K562 (cell line): Measurements from ENCODE around the gene FAM149A. TPM values are rescaled to one million over a fixed set of nuclear protein-coding genes. Genes with fewer than 3 reads are reported as not detected.

Source experiments
- CEBPB ChIP-seq: fragments of 450-650 bp; IDR thresholded peaks from 2 replicates; pipeline ENCODE4 v1.6.1; 2016; ENCODE audit warnings: missing genetic modification characterization, missing compliant biosample characterization
- CREBBP ChIP-seq: IDR thresholded peaks from one replicate; pipeline ENCODE4 v1.6.1; 2012; ENCODE audit warnings: low read depth, mild to moderate bottlenecking, control low read depth, inconsistent platforms, low read length
- CTCFL ChIP-seq: IDR thresholded peaks from 2 replicates; pipeline ENCODE4 v1.6.1; 2011; ENCODE audit warnings: borderline replicate concordance, low read depth, mild to moderate bottlenecking, moderate library complexity, low read length; ENCODE audit not compliant: insufficient read depth, poor library complexity, severe bottlenecking
- ELF2 ChIP-seq: fragments of 250-450 bp; sonication (Bioruptor Pico); IDR thresholded peaks from 2 replicates; pipeline ENCODE4 v1.5.0; 2021; ENCODE audit warnings: mild to moderate bottlenecking
- EZH2 ChIP-seq: IDR thresholded peaks from 2 replicates; pipeline ENCODE4 v1.6.1; 2012; ENCODE audit warnings: low read depth, mild to moderate bottlenecking, inconsistent platforms, low read length, borderline replicate concordance
- HDAC8 ChIP-seq: fragments of 450-650 bp; IDR thresholded peaks from 2 replicates; pipeline ENCODE4 v1.6.1; 2016; ENCODE audit warnings: mild to moderate bottlenecking, missing genetic modification characterization, moderate library complexity, missing compliant biosample characterization
- IFI16 ChIP-seq: fragments of 250-450 bp; sonication (Bioruptor Pico); IDR thresholded peaks from 2 replicates; pipeline ENCODE4 v2.1.2; 2022; ENCODE audit warnings: mild to moderate bottlenecking, inconsistent platforms
- MCM7 ChIP-seq, 2 experiments: fragments of 450-650 bp; IDR thresholded peaks; 2 replicates each; pipeline ENCODE4 v1.6.1; 2016 to 2018
- MEIS2 ChIP-seq: fragments of 450-650 bp; IDR thresholded peaks from 2 replicates; pipeline ENCODE4 v1.6.1; 2014; ENCODE audit warnings: mild to moderate bottlenecking; ENCODE audit not compliant: partially characterized antibody
- NFATC3 ChIP-seq: fragments of 450-650 bp; IDR thresholded peaks from 2 replicates; pipeline ENCODE4 v1.6.1; 2017; ENCODE audit warnings: mild to moderate bottlenecking
- PHF21A ChIP-seq: fragments of 450-650 bp; IDR thresholded peaks from 2 replicates; pipeline ENCODE4 v1.6.1; 2017; ENCODE audit warnings: low read depth, borderline replicate concordance
- PURB ChIP-seq: sonication (generic); formaldehyde crosslinking; IDR thresholded peaks from 2 replicates; pipeline ENCODE4 v1.9.0; 2021; ENCODE audit warnings: low read depth, mild to moderate bottlenecking, missing genetic modification reagents
- RREB1 ChIP-seq: fragments of 250-450 bp; sonication (Bioruptor Pico); IDR thresholded peaks from 2 replicates; pipeline ENCODE4 v1.4.0; 2020
- YBX1 ChIP-seq: fragments of 450-650 bp; IDR thresholded peaks from 2 replicates; pipeline ENCODE4 v1.7.1; 2016; ENCODE audit warnings: mild to moderate bottlenecking
- ZNF12 ChIP-seq: sonication (generic); formaldehyde crosslinking; IDR thresholded peaks from 2 replicates; pipeline ENCODE4 v1.4.0; 2020; ENCODE audit warnings: mild to moderate bottlenecking, missing genetic modification reagents
- ZNF133 ChIP-seq: fragments of 250-450 bp; sonication (Bioruptor Pico); IDR thresholded peaks from 2 replicates; pipeline ENCODE4 v1.4.0; 2020; ENCODE audit warnings: mild to moderate bottlenecking
- ZNF282 ChIP-seq: sonication (generic); formaldehyde crosslinking; IDR thresholded peaks from 2 replicates; pipeline ENCODE4 v1.8.1; 2023; ENCODE audit warnings: missing genetic modification reagents
- ZNF561 ChIP-seq: fragments of 450-650 bp; formaldehyde crosslinking; conservative IDR thresholded peaks from 2 replicates; pipeline ENCODE4 v1.4.0; 2020; ENCODE audit warnings: mild to moderate bottlenecking, moderate library complexity
- ZNF668 ChIP-seq: fragments of 250-450 bp; sonication (Bioruptor Pico); IDR thresholded peaks from 2 replicates; pipeline ENCODE4 v1.8.0; 2022; ENCODE audit warnings: mild to moderate bottlenecking, inconsistent platforms
- polyA plus RNA-seq, 8 experiments: library from polyadenylated mRNA; depleted of rRNA in 4 of 8; stranded (reverse) in 5 of 8; unstranded in 3 of 8; fragments of >200 nt; fragmentation: Nextera tagmentation in 2 of 8; fragmentation: Illumina TruSeq in 1 of 8; extraction: Ambion mirVana in 2 of 8; extraction: Trizol in 1 of 8; gene quantifications; 2 replicates each; pipeline versions ENCODE4 v1.2.1 to v1.2.3, GENCODE V29; 2011 to 2014; ENCODE audit warnings: inconsistent platforms in 1 of 8, missing spikeins in 1 of 8
- total RNA-seq, 7 experiments: library from RNA; depleted of rRNA in 6 of 7; stranded (reverse); fragments of >200 nt in 6 of 7; fragmentation: Illumina TruSeq in 2 of 7; extraction: Trizol in 2 of 7; gene quantifications; 2 replicates each; pipeline versions ENCODE4 v1.2.1 to v1.2.3, GENCODE V29; 2011 to 2021; ENCODE audit warnings: low replicate concordance in 1 of 7

The FAM149A gene
- total and polyA plus RNA-seq, 9 of the 15 experiments (the other 6 are each of a cell fraction or from before 2014, with no cell fraction given): not detected

- TF ChIP-seq RREB1: no peak; the same call in 1 of the 2 replicates
- TF ChIP-seq ZNF561 (CRISPR knock-in tag): no peak
- TF ChIP-seq PHF21A: peak; percentile 32; the same call in 1 of the 2 replicates
- TF ChIP-seq ZNF282 (CRISPR knock-in tag): no peak
- no peak for TF ChIP-seq ZNF133
- no peak for TF ChIP-seq ZNF668 (CRISPR knock-in tag)
- TF ChIP-seq HDAC8 (tag): no peak
- TF ChIP-seq CREBBP: no peak
- TF ChIP-seq CEBPB (tag): peak; percentile 37; the same call in 1 of the 2 replicates
- no peak for TF ChIP-seq EZH2
- no peak for TF ChIP-seq IFI16 (CRISPR knock-in tag)
- TF ChIP-seq MCM7 (IDR thresholded peaks at IDR 0.05): no peak
- TF ChIP-seq MEIS2: no peak
- TF ChIP-seq YBX1: no peak
- no peak for TF ChIP-seq NFATC3
- TF ChIP-seq CTCFL: peak; percentile 83
- TF ChIP-seq ZNF12 (CRISPR knock-in tag): no peak
- no peak for TF ChIP-seq PURB (CRISPR knock-in tag)
- peak; percentile 85 for TF ChIP-seq ELF2 (CRISPR knock-in tag)
Measured at GRCh38 chr4:186191200-186192065, 86.9 kb downstream of the FAM149A start, which contains the start of gene CYP4V2 (continued).
